Uterus (tissue), 4 donors: ENCODE measurements around the gene ADAMTS17. TPM values are rescaled to one million over a fixed set of nuclear protein-coding genes. Genes with fewer than 3 reads are reported as not detected.

Source experiments
- DNase-seq, 2 donors: peaks; one replicate each; pipeline ENCODE4 v3.0.0-alpha.2; 2019 to 2020
- H3K27ac ChIP-seq, 2 donors: fragments of 200-600 bp; sonication (generic); 1 replicate in 1 of 2; 2 replicates in 1 of 2; pipeline ENCODE4 v1.5.1; 2016 to 2018
- H3K27me3 ChIP-seq, 2 donors: fragments of 200-600 bp; sonication (generic); one replicate each; pipeline ENCODE4 v1.5.1; 2018 to 2019; ENCODE audit warnings: control low read depth in 1 of 2
- H3K36me3 ChIP-seq, 2 donors: fragments of 200-600 bp; sonication (generic); one replicate each; pipeline ENCODE4 v1.5.1; 2019; ENCODE audit warnings: control low read depth in 1 of 2
- H3K4me1 ChIP-seq, 2 donors: fragments of 200-600 bp; sonication (generic); one replicate each; pipeline ENCODE4 v1.5.1; 2018 to 2019; ENCODE audit warnings: control low read depth in 1 of 2
- H3K4me3 ChIP-seq, 2 donors: fragments of 200-600 bp; sonication (generic); 1 replicate in 1 of 2; 2 replicates in 1 of 2; pipeline ENCODE4 v1.5.1; 2018 to 2019; ENCODE audit warnings: mild to moderate bottlenecking in 1 of 2
- H3K9me3 ChIP-seq, 2 donors: fragments of 200-600 bp; sonication (generic); one replicate each; pipeline ENCODE4 v1.5.1; 2019; ENCODE audit warnings: control low read depth in 1 of 2
- CTCF ChIP-seq, 4 experiments: fragments of 200-600 bp in 2 of 4; fragments of 450-650 bp in 2 of 4; sonication (generic) in 2 of 4; IDR thresholded peaks; one replicate each; pipeline ENCODE4 v1.5.1; 2016 to 2019; ENCODE audit warnings: antibody characterized with exemption in 4 of 4, mild to moderate bottlenecking in 2 of 4, moderate library complexity in 1 of 4
- POLR2A ChIP-seq, 2 donors: fragments of 450-650 bp; IDR thresholded peaks; one replicate each; pipeline ENCODE4 v1.6.1; 2016; ENCODE audit warnings: antibody characterized with exemption in 2 of 2, mild to moderate bottlenecking in 1 of 2, moderate library complexity in 1 of 2
- intact Hi-C: fragments of 100-400 bp; cut with DNase I; formaldehyde crosslinking; loops from one replicate; pipeline ENCODE4 v1.15.1; 2023; ENCODE audit warnings: low total_unique reads
- total RNA-seq, 4 donors: library from RNA; depleted of rRNA in 3 of 4; stranded (reverse); fragments of >200 nt in 3 of 4; gene quantifications; one replicate each; pipeline versions ENCODE4 v1.1.0 to v1.2.4, GENCODE V29; 2014 to 2023
- donor health status: DM: yes; HTN: yes; CAD: no.

The ADAMTS17 gene
- total RNA-seq, 4 donors from 2014 or later: 3.1 to 17.1 (median 8.1) TPM; not detected in 1

GRCh38 chr15:100113351-100114080 is 228.3 kb downstream of the ADAMTS17 start:
- intact Hi-C loops: no loop called here
- peaks cover 5 to 6% of the 10 kb centered on the region in 2 donors for H3K4me1 ChIP-seq
- no peak overlapping the region for H3K4me3 ChIP-seq
- H3K27ac ChIP-seq: peak overlapping the region; percentile 77 to 78
- no peaks in the 10 kb centered on the region for H3K9me3 ChIP-seq
- DNase-seq: peak; percentile 43 to 56
- no peaks in the 10 kb centered on the region for H3K27me3 ChIP-seq
- H3K36me3 ChIP-seq: no peaks in the 10 kb centered on the region
- TF ChIP-seq CTCF (IDR thresholded peaks at IDR 0.05) (no peak), POLR2A (IDR thresholded peaks at IDR 0.05) (no peak)

- Histone ChIP-seq H3K9me3 (no peaks in the 10 kb centered on the region), H3K4me3 (no peak overlapping the region), H3K27me3 (no peaks in the 10 kb centered on the region), H3K4me1 (peaks cover 5 to 6% of the 10 kb centered on the region in 2 donors), H3K36me3 (no peaks in the 10 kb centered on the region), H3K27ac (peak overlapping the region in 1 of 2 donors; percentile 67)
- DNase-seq: peak in 1 of 2 donors; percentile 15
- intact Hi-C loops: no loop called here
- no peak for TF ChIP-seq POLR2A (IDR thresholded peaks at IDR 0.05)
- no peak for TF ChIP-seq CTCF (IDR thresholded peaks at IDR 0.05)
Measured at GRCh38 chr15:100112636-100113305, 229.0 kb downstream of the ADAMTS17 start.

- TF ChIP-seq CTCF (IDR thresholded peaks at IDR 0.05) (no peak), POLR2A (IDR thresholded peaks at IDR 0.05) (no peak)
- peaks cover 5 to 6% of the 10 kb centered on the region in 2 donors for H3K4me1 ChIP-seq
- intact Hi-C loops: no loop called here
- H3K27ac ChIP-seq: peak overlapping the region; percentile 57 to 67
- H3K27me3 ChIP-seq: no peaks in the 10 kb centered on the region
- no peaks in the 10 kb centered on the region for H3K9me3 ChIP-seq
- no peak overlapping the region for H3K4me3 ChIP-seq
- DNase-seq: peak; percentile 4 to 12
- H3K36me3 ChIP-seq: no peaks in the 10 kb centered on the region
Measured at GRCh38 chr15:100112061-100112420, 229.7 kb downstream of the ADAMTS17 start.

GRCh38 chr15:100111125-100112060 is 230.4 kb downstream of the ADAMTS17 start:
- no peak for TF ChIP-seq POLR2A (IDR thresholded peaks at IDR 0.05)
- TF ChIP-seq CTCF (IDR thresholded peaks at IDR 0.05): no peak
- Histone ChIP-seq H3K9me3 (no peaks in the 10 kb centered on the region), H3K36me3 (no peaks in the 10 kb centered on the region), H3K4me1 (peaks cover 5 to 6% of the 10 kb centered on the region in 2 donors), H3K4me3 (no peak overlapping the region), H3K27me3 (no peaks in the 10 kb centered on the region), H3K27ac (peak overlapping the region; percentile 57 to 67)
- DNase-seq: peak; percentile 57 to 66
- intact Hi-C loops: no loop called here
